SK-N-SH (cell line): ENCODE measurements around the gene SHISA8. TPM values are rescaled to one million over a fixed set of nuclear protein-coding genes. Genes with fewer than 3 reads are reported as not detected.

ENCODE experiments used
- CTCF ChIA-PET: fragments of 300-600, 350-600 bp; formaldehyde crosslinking; extraction: SDS; loops from one replicate; lab custom pipeline; 2021; lab: Yijun Ruan, JAX
- POLR2A ChIA-PET: fragments of 350-600 bp; sonication (Branson Sonifier 250); formaldehyde crosslinking; extraction: SDS; loops from one replicate; lab custom pipeline; 2020; ENCODE audit warnings: antibody characterized with exemption, inconsistent platforms; lab: Yijun Ruan, JAX
- DNase-seq: peaks from one replicate; pipeline ENCODE4 v3.0.0; 2012
- H2AFZ ChIP-seq: fragments of 200-600 bp; sonication (generic); 2 replicates; pipeline ENCODE4 v1.8.1; 2016; ENCODE audit warnings: antibody characterized with exemption, mild to moderate bottlenecking, low read depth
- H3F3A ChIP-seq: fragments of 200-600 bp; sonication (generic); replicated peaks from 2 replicates; pipeline ENCODE3; 2016; ENCODE audit warnings: antibody characterized with exemption, mild to moderate bottlenecking; ENCODE audit not compliant: insufficient read depth
- H3K27ac ChIP-seq, 2 experiments: fragments of 200-500 bp in 1 of 2; fragments of 200-600 bp in 1 of 2; sonication (Bioruptor generic) in 1 of 2; sonication (generic), shearing (Covaris generic) in 1 of 2; 2 replicates each; pipeline versions ENCODE4 v1.5.1 to v1.6.1; 2014 to 2016; ENCODE audit warnings: low read depth in 2 of 2, inconsistent platforms in 1 of 2, low read length in 1 of 2, mild to moderate bottlenecking in 1 of 2, mixed read lengths in 1 of 2
- H3K27me3 ChIP-seq: fragments of 200-600 bp; sonication (generic), shearing (Covaris generic); 2 replicates; pipeline ENCODE4 v1.6.1; 2016; ENCODE audit warnings: mixed run types; ENCODE audit not compliant: insufficient read depth
- H3K36me3 ChIP-seq, 2 experiments: fragments of 200-500 bp in 1 of 2; fragments of 200-600 bp in 1 of 2; sonication (Bioruptor generic) in 1 of 2; sonication (generic) in 1 of 2; replicated peaks in 1 of 2; 2 replicates each; pipeline versions ENCODE3 to v1.5.1; 2014 to 2016; ENCODE audit warnings: low read length in 1 of 2, mild to moderate bottlenecking in 1 of 2; ENCODE audit not compliant: insufficient read depth in 2 of 2, control insufficient read depth in 1 of 2
- H3K4me1 ChIP-seq, 2 experiments: fragments of 200-500 bp in 1 of 2; fragments of 200-600 bp in 1 of 2; sonication (Bioruptor generic) in 1 of 2; sonication (generic), shearing (Covaris generic) in 1 of 2; 2 replicates each; pipeline versions ENCODE4 v1.5.1 to v1.6.1; 2014 to 2016; ENCODE audit warnings: low read depth in 1 of 2, low read length in 1 of 2, mixed run types in 1 of 2; ENCODE audit not compliant: insufficient read depth in 2 of 2, control insufficient read depth in 1 of 2
- H3K4me2 ChIP-seq: fragments of 200-600 bp; sonication (generic), shearing (Covaris generic); 2 replicates; pipeline ENCODE4 v1.6.1; 2017; ENCODE audit warnings: mixed run types
- H3K4me3 ChIP-seq, 2 experiments: fragments of 200-500 bp in 1 of 2; fragments of 200-600 bp in 1 of 2; sonication (Bioruptor generic) in 1 of 2; sonication (generic), shearing (Covaris generic) in 1 of 2; 2 replicates each; pipeline versions ENCODE4 v1.5.1 to v1.8.1; 2014 to 2016; ENCODE audit warnings: low read depth in 2 of 2, inconsistent platforms in 1 of 2, low read length in 1 of 2, mild to moderate bottlenecking in 1 of 2, mixed read lengths in 1 of 2, moderate library complexity in 1 of 2
- H3K79me2 ChIP-seq: fragments of 200-600 bp; sonication (generic); 2 replicates; pipeline ENCODE4 v1.8.1; 2017; ENCODE audit warnings: mild to moderate bottlenecking; ENCODE audit not compliant: insufficient read depth
- H3K9ac ChIP-seq: fragments of 200-600 bp; sonication (generic); 2 replicates; pipeline ENCODE4 v1.6.1; 2017; ENCODE audit warnings: mixed run types
- H3K9me2 ChIP-seq: fragments of 200-600 bp; sonication (generic); 2 replicates; pipeline ENCODE4 v1.6.1; 2017; ENCODE audit warnings: mixed run types
- H3K9me3 ChIP-seq: fragments of 200-600 bp; sonication (generic); 2 replicates; pipeline ENCODE4 v1.6.1; 2017; ENCODE audit warnings: mixed run types, mild to moderate bottlenecking, moderate library complexity
- H4K20me1 ChIP-seq: fragments of 200-600 bp; sonication (generic); 2 replicates; pipeline ENCODE4 v1.6.1; 2017; ENCODE audit warnings: mild to moderate bottlenecking, mixed run types; ENCODE audit not compliant: insufficient read depth
- CHD2 ChIP-seq: fragments of 150-350 bp; IDR thresholded peaks from 2 replicates; pipeline ENCODE4 v1.6.1; 2018; ENCODE audit warnings: low read length; ENCODE audit not compliant: partially characterized antibody
- ELF1 ChIP-seq: IDR thresholded peaks from 2 replicates; pipeline ENCODE4 v1.4.0; 2012
- EZH2phosphoT487 ChIP-seq: fragments of 200-600 bp; sonication (generic); IDR thresholded peaks from 2 replicates; pipeline ENCODE4 v1.6.1; 2017; ENCODE audit warnings: low read depth, mixed run types, mild to moderate bottlenecking, antibody characterized with exemption, moderate library complexity, borderline replicate concordance
- FOSL2 ChIP-seq: IDR thresholded peaks from 2 replicates; pipeline ENCODE4 v1.4.0; 2012; ENCODE audit warnings: low read depth, mild to moderate bottlenecking, moderate library complexity, borderline replicate concordance
- FOXJ3 ChIP-seq: sonication (generic); formaldehyde crosslinking; IDR thresholded peaks from 2 replicates; pipeline ENCODE4 v1.5.1; 2020; ENCODE audit warnings: mild to moderate bottlenecking, missing genetic modification reagents
- FOXM1 ChIP-seq: IDR thresholded peaks from 2 replicates; pipeline ENCODE4 v1.4.0; 2012; ENCODE audit warnings: low read depth, mild to moderate bottlenecking
- JUND ChIP-seq: IDR thresholded peaks from 2 replicates; pipeline ENCODE4 v1.4.0; 2012
- NFIC ChIP-seq: IDR thresholded peaks from 2 replicates; pipeline ENCODE4 v1.4.0; 2012; ENCODE audit warnings: borderline replicate concordance
- POLR2AphosphoS5 ChIP-seq: IDR thresholded peaks from 2 replicates; pipeline ENCODE4 v1.6.1; 2012; ENCODE audit warnings: low read depth, low read length
- SMC3 ChIP-seq: IDR thresholded peaks from 2 replicates; pipeline ENCODE4 v1.6.1; 2012; ENCODE audit warnings: low read depth, low read length, improper control_type of control experiment
- TAF1 ChIP-seq: IDR thresholded peaks from 2 replicates; pipeline ENCODE4 v1.6.1; 2012; ENCODE audit warnings: low read depth, mild to moderate bottlenecking, low read length, moderate library complexity, borderline replicate concordance
- WGBS: methylation state at CpG from one replicate; pipeline ENCODE4 v1.1.6; 2017; ENCODE audit warnings: low lambda C conversion rate; 5-methylcytosine and 5-hydroxymethylcytosine counted together
- polyA plus RNA-seq, 3 experiments: library from polyadenylated mRNA; depleted of rRNA; stranded (reverse); fragments of >200 nt; gene quantifications; 2 replicates each; pipeline ENCODE4 v1.2.3, GENCODE V29; 2012
- TF ChIP-seq, protein P1 (sequence below): IDR thresholded peaks from 2 replicates; pipeline ENCODE4 v1.4.0; 2012; ENCODE audit warnings: low read depth, borderline replicate concordance
- TF ChIP-seq, protein P2 (sequence below): IDR thresholded peaks from 2 replicates; pipeline ENCODE4 v1.4.0; 2012; ENCODE audit warnings: low read depth
- TF ChIP-seq, protein P3 (sequence below): IDR thresholded peaks from 2 replicates; pipeline ENCODE4; 2012
- TF ChIP-seq, protein P4 (sequence below): fragments of 200-600 bp; sonication (generic); IDR thresholded peaks from 2 replicates; pipeline ENCODE4 v1.6.1; 2017; ENCODE audit warnings: antibody characterized with exemption, mild to moderate bottlenecking, moderate library complexity

Gene SHISA8
- polyA plus RNA-seq, 1 of the 3 experiments (the other 2 are of a cell fraction), result not detected

DNA sequence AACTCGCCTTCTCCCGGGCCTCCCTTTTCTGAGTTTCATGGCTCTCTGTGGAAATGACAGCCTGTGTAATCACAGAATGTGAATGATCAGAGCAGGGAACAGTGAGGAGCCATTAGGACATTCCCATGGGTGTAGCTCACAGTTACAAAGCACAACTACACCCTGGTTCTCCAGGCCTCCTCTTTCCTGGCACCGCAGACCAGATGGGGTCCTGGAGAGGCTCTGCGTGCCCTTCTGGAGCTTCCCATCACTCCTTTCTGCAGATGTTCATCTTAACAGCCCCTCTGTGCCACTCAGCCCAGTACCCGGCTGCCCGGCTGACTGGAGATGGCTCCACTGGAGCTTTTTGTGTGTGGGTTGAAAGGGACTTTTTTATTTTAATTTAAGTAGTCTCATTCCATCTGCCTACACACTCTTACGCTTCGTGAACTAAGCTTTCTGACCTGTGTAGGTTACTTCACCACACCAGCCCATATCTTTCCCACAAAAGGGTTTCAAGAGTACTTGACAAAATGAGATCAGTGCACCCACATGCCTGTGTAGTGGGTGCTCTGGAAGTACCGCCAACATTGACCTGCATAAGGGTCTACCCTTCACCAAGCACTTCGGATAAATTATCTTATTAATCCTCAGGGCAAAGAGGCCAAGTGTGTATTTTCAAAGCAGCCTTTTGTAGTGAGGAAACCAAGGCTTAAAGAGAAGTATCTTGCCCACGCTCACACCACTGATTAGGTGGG lies 52.2 kb downstream of the SHISA8 start:
- Histone ChIP-seq H2AFZ (no peak overlapping the region), H3K9ac (no peak overlapping the region), H4K20me1 (no peaks in the 10 kb centered on the region), H3K9me3 (no peaks in the 10 kb centered on the region), H3F3A (no peaks in the 10 kb centered on the region), H3K4me3 (no peak overlapping the region), H3K9me2 (no peaks in the 10 kb centered on the region), H3K4me1 (peaks cover 0 to 5% of the 10 kb centered on the region in 2 experiments; a peak in 1 of 4 replicates), H3K27me3 (no peaks in the 10 kb centered on the region), H3K36me3 (no peaks in the 10 kb centered on the region), H3K27ac (no peak overlapping the region), H3K4me2 (no peak overlapping the region), H3K79me2 (peaks cover 3% of the 10 kb centered on the region; the same call in 1 of the 2 replicates)
- ChIA-PET POLR2A (no interaction called here), CTCF (interaction anchor here (1.3 kb wide), 1 partner anchor 116 kb away, joined by 5 read pairs; no protein-coding TSS in a partner anchor)
- no peak for DNase-seq
- whole genome bisulfite sequencing, result 98% methylated on average over 5 of the region's 11 CpGs
- TF ChIP-seq NFIC (no peak), EZH2phosphoT487 (no peak), JUND (no peak), SMC3 (no peak), FOSL2 (no peak), POLR2AphosphoS5 (no peak), CHD2 (no peak), ELF1 (no peak), FOXJ3 (CRISPR knock-in tag) (no peak), TAF1 (no peak), FOXM1 (no peak)
- TF ChIP-seq, protein P1, sequence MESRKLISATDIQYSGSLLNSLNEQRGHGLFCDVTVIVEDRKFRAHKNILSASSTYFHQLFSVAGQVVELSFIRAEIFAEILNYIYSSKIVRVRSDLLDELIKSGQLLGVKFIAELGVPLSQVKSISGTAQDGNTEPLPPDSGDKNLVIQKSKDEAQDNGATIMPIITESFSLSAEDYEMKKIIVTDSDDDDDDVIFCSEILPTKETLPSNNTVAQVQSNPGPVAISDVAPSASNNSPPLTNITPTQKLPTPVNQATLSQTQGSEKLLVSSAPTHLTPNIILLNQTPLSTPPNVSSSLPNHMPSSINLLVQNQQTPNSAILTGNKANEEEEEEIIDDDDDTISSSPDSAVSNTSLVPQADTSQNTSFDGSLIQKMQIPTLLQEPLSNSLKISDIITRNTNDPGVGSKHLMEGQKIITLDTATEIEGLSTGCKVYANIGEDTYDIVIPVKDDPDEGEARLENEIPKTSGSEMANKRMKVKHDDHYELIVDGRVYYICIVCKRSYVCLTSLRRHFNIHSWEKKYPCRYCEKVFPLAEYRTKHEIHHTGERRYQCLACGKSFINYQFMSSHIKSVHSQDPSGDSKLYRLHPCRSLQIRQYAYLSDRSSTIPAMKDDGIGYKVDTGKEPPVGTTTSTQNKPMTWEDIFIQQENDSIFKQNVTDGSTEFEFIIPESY, result no peak
- TF ChIP-seq, protein P2, sequence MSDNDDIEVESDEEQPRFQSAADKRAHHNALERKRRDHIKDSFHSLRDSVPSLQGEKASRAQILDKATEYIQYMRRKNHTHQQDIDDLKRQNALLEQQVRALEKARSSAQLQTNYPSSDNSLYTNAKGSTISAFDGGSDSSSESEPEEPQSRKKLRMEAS, result no peak
- TF ChIP-seq, protein P3, sequence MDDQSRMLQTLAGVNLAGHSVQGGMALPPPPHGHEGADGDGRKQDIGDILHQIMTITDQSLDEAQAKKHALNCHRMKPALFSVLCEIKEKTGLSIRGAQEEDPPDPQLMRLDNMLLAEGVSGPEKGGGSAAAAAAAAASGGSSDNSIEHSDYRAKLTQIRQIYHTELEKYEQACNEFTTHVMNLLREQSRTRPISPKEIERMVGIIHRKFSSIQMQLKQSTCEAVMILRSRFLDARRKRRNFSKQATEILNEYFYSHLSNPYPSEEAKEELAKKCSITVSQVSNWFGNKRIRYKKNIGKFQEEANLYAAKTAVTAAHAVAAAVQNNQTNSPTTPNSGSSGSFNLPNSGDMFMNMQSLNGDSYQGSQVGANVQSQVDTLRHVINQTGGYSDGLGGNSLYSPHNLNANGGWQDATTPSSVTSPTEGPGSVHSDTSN, result no peak
- TF ChIP-seq, protein P4, sequence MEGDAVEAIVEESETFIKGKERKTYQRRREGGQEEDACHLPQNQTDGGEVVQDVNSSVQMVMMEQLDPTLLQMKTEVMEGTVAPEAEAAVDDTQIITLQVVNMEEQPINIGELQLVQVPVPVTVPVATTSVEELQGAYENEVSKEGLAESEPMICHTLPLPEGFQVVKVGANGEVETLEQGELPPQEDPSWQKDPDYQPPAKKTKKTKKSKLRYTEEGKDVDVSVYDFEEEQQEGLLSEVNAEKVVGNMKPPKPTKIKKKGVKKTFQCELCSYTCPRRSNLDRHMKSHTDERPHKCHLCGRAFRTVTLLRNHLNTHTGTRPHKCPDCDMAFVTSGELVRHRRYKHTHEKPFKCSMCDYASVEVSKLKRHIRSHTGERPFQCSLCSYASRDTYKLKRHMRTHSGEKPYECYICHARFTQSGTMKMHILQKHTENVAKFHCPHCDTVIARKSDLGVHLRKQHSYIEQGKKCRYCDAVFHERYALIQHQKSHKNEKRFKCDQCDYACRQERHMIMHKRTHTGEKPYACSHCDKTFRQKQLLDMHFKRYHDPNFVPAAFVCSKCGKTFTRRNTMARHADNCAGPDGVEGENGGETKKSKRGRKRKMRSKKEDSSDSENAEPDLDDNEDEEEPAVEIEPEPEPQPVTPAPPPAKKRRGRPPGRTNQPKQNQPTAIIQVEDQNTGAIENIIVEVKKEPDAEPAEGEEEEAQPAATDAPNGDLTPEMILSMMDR, result no peak
